ENCODE measurements around the gene BNIPL. TPM values are rescaled to one million over a fixed set of nuclear protein-coding genes. Genes with fewer than 3 reads are reported as not detected.

The BNIPL gene
- total RNA-seq, 1 donor from 2014 or later: not detected

DNA sequence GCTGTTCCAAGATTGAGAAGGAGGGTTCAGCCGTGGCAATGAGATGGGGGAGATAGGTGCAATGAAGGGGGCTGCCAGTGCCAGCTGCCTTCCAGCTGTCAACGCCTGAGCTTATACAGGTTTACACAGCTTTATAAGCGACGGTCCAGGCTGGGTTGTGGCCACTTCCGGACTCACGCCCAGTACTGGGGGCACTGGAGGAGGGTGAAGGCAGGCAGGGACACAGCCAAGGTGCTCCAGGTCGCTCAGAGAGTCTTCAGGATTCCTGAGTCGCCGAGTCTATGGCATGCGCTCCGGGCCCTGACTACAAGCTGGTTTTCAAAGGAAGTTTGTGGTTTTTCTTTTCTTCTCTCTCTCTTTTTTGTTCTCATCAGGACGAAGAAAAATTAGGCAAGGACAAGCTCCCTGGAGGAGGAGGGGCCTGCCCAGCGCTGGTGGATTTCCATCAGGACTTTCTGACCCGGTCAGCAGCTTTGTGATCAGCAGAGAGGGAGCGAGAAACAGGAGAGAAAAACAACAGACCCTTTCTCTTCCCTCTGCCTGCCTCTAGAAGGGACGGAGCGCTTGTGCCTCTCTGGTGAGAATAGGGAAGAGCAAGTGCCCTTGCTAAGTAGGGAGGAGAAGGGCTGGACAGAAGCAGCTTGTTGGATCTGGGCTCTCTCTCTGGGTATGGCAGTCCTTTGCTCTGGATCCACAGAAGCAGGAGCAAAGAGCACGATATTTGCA lies 29.9 kb upstream of the BNIPL start, which contains the start of gene MINDY1:
TSS of gene MINDY1 (minus strand) at position 576 of the 726 bp plus-strand sequence. CDS start 4,285 bp downstream, outside the sequence.
- peak; percentile 22 to 85 for DNase-seq (ENCODE audit: low spot score in 2 of 2)
- H3K36me3 ChIP-seq: peaks cover 2 to 3% of the 10 kb centered on the region in 2 donors
- no peaks in the 10 kb centered on the region for H3K27me3 ChIP-seq
- peaks cover 11 to 46% of the 10 kb centered on the region in 2 donors for H3K4me1 ChIP-seq
- H3K27ac ChIP-seq: peak within 1 kb of the TSS; percentile 85 to 87
- no peaks in the 10 kb centered on the region for H3K9me3 ChIP-seq
- intact Hi-C loops (cut with DNase I): loop anchor here (10.0 kb wide), 1 partner anchor 312 kb away; the partner anchor contains the start of gene GOLPH3L
- TF ChIP-seq, protein P1, sequence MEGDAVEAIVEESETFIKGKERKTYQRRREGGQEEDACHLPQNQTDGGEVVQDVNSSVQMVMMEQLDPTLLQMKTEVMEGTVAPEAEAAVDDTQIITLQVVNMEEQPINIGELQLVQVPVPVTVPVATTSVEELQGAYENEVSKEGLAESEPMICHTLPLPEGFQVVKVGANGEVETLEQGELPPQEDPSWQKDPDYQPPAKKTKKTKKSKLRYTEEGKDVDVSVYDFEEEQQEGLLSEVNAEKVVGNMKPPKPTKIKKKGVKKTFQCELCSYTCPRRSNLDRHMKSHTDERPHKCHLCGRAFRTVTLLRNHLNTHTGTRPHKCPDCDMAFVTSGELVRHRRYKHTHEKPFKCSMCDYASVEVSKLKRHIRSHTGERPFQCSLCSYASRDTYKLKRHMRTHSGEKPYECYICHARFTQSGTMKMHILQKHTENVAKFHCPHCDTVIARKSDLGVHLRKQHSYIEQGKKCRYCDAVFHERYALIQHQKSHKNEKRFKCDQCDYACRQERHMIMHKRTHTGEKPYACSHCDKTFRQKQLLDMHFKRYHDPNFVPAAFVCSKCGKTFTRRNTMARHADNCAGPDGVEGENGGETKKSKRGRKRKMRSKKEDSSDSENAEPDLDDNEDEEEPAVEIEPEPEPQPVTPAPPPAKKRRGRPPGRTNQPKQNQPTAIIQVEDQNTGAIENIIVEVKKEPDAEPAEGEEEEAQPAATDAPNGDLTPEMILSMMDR (IDR thresholded peaks at IDR 0.05): peak; percentile 24 to 59 (median 55)
- peak within 1 kb of the TSS; percentile 70 to 71 for H3K4me3 ChIP-seq

DNA sequence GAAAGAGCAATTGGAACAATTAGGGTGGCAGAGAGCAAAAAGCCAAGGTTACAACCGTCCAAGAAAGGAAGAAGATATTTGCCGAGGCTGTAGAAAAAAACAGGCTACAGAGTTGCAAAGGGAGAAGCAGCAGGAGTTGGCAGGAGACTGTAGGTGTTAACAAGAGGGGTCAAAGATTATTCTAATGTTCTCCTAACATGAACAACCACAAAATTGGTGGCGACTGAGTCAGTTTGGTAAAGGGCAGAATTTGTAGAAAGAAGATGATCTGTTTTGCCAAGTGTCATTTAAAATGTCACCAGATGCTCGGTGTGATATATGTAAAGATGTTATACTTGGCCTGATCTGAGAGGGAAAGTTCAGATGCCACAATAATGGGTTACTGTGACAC lies 28.5 kb upstream of the BNIPL start:
- intact Hi-C loops (cut with DNase I): loop anchor here (1.0 to 10.0 kb wide), 5 partner anchors 31 to 313 kb away; partner anchors contain the start of genes ARNT, CDC42SE1, GABPB2 and GOLPH3L
- Histone ChIP-seq H3K36me3 (no peaks in the 10 kb centered on the region), H3K27me3 (no peaks in the 10 kb centered on the region), H3K4me3 (peak overlapping the region; percentile 70 to 71), H3K9me3 (no peaks in the 10 kb centered on the region), H3K4me1 (peaks cover 11 to 48% of the 10 kb centered on the region in 2 donors), H3K27ac (peak overlapping the region; percentile 85 to 87)
- DNase-seq (ENCODE audit: low spot score in 2 of 2): no peak
- TF ChIP-seq, protein P1 (IDR thresholded peaks at IDR 0.05): no peak

DNA sequence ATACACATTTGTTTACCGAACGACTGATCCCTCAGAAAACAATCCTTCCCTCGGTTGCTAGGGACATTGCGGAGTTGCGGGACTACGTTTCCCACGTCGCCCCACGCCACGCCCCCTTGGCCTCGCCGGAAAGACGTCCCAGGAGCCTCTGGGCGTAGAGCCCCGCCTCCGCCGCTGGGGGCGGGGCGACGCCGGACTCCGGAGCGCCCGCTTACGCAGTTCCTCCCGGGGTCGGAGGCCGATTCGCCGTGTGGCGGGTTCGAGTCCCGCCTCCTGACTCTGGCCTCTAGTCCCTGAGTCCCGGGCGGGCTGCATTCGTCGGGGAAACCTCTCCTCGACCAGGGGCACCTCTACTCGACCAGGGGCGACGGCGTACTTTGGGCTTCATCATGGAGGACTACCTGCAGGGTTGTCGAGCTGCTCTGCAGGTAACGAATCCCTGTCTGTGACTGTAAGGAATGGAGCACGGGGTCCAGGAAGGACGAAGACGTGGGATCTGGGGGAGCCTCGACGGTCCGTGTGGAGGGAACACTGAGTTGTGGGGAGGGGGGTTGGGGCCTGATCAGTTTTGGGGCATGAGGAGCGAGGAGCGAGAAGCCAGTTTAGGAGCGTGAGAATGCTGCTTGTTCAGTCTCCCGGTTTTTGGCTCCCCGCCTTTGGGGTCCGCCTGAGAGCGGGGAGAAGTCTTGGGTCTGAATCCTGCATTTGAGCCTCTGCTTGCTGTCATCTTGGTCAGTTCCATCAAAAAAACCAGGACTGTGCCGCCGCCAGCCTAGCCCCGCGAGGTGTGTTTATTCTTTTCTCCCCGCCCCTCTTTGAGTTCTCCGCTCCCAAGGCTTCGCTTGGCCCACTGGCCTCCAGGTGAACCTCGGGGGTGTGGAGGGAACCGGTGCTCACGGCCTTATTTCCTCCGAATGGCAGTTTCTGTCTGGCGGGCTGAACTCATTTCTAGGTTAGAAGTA lies 27.9 kb upstream of the BNIPL start, which contains the start of gene PRUNE1:
TSS of gene PRUNE1 (plus strand) at position 206 of the 962 bp plus-strand sequence. CDS start at position 390, 184 bp downstream.
- Histone ChIP-seq H3K4me3 (peak within 1 kb of the TSS; percentile 70 to 71), H3K36me3 (no peaks in the 10 kb centered on the region), H3K4me1 (peaks cover 11 to 46% of the 10 kb centered on the region in 2 donors), H3K27me3 (no peaks in the 10 kb centered on the region), H3K27ac (peak within 1 kb of the TSS; percentile 85 to 87), H3K9me3 (no peaks in the 10 kb centered on the region)
- peak; percentile 84 to 97 for DNase-seq (ENCODE audit: low spot score in 2 of 2)
- intact Hi-C loops (cut with DNase I): loop anchor here (1.0 to 10.0 kb wide), 5 partner anchors 31 to 314 kb away; partner anchors contain the start of genes ARNT, CDC42SE1, GABPB2 and GOLPH3L
- TF ChIP-seq, protein P1 (IDR thresholded peaks at IDR 0.05): no peak

DNA sequence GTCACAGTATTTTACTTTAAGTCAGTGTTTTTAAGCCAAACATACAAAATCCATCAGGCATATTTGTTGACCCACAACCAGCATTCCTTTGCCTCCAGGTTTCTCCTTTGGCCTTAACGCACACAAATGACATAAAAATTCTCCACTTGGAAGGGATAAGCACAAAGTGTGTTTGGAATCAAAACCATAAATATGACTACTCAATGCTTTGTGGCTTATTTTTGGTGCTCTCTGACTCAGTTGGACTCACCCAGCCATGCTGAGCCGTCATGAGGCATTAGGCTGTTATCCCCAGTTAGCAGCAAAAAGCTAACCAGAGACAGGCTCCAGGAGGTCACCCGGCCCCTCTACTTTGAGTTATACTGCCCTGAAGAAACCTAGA lies 27.2 kb upstream of the BNIPL start:
- H3K27ac ChIP-seq: peak overlapping the region; percentile 77 to 81
- TF ChIP-seq, protein P1 (IDR thresholded peaks at IDR 0.05): no peak
- H3K27me3 ChIP-seq: no peaks in the 10 kb centered on the region
- H3K4me3 ChIP-seq: peak overlapping the region; percentile 70 to 71
- H3K4me1 ChIP-seq: peaks cover 7 to 39% of the 10 kb centered on the region in 2 donors
- DNase-seq (ENCODE audit: low spot score in 2 of 2): no peak
- no peaks in the 10 kb centered on the region for H3K9me3 ChIP-seq
- intact Hi-C loops (cut with DNase I): loop anchor here (2.0 to 10.0 kb wide), 3 partner anchors 50 to 314 kb away; partner anchors contain the start of genes ARNT, CDC42SE1 and GOLPH3L
- H3K36me3 ChIP-seq: no peaks in the 10 kb centered on the region
